GM19467 (cell line): ENCODE data around the gene H6PD.

Experiments used
- ATAC-seq: cut with Tn5 transposase; IDR thresholded peaks from one replicate; pipeline ENCODE4 v1.9.1; 2021; ENCODE audit warnings: mild to moderate bottlenecking, moderate library complexity; ENCODE audit not compliant: unreplicated experiment

H6PD gene

GRCh38 chr1:9253004-9253403, 18.4 kb downstream of the H6PD start:
- no peak for ATAC-seq

DNA sequence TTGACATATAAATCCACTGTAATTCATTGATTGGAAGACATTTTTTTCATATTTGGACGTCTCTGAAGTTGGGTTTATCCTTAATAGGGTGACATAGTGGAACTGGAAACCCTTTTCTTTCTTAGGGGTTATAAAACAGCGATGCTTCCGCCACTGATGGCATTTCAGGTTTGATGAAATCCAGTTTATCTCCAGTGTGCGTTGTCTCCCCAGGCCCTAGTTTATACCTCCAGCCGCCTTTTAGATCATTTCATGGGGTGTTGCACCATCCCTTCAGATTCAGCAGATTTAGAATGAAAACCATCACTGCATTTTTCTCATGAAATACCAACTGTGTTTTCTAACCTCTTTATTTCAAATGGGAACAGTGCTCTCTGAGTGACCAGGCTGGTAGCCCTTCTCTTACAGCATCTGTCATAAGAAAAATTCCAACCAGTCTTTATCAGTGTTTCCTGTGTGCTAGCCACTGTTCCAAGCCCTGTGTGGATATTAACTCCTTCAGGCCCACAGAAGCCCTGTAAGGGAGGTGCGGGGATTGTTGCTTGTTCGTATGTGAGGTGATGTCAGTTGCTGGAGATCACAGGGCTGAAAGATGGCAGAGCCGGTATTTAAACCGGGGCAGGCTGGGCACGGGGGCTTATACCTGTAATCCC, 19.0 kb downstream of the H6PD start:
- no peak for ATAC-seq

DNA sequence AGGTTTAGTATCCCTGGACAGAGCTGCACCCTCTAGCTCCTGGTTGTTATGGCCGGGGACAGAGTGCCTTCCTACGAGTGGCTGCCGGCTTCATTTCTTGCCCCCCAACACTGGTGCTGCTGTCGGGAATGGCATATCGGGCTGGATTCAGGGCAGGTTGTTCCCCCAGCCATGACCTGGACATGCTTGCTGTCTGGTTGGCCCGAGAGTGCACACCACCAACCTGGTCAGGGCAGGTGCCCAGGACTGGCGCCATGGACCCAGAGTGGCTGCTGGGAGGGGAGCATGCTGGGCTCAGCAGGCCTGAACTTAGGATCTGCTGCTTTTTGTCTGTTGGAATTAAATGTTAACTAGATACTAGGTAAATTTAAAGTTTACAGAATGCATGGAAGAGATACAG, 21.8 kb downstream of the H6PD start:
- no peak for ATAC-seq

GRCh38 chr1:9257851-9258250, 23.3 kb downstream of the H6PD start:
- no peak for ATAC-seq

GRCh38 chr1:9258629-9259028, 24.1 kb downstream of the H6PD start:
- ATAC-seq, result no peak

DNA sequence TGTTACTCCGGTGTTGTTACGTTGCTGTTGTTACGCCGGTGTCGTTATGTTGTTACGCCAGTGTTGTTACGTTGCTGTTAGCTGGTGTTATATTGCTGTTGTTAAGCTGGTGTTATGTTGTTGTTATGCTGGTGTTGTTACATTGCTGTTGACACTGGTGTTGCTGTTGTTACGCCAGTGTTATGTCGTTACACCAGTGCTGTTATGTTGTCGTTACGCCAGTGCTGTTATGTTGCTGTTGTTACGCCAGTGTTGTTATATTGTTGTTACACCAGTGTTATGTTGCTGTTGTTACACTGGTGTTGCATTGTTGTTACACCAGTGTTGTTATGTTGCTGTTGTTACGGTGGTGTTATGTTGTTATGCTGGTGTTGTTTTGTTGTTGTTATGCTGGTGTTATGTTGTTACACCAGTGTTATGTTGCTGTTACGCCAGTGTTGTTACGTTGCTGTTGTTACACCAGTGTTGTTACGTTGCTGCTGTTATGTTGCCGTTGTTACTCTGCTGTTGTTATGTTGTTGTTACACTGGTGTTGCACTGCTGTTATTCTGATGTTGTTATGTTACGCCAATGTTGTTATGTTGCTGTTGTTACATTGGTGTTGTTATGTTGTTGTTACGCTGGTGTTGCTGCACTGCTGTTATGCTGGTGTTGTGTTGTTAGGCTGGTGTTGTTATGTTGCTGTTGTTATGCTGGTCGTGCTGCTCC, 25.6 kb downstream of the H6PD start:
- no peak for ATAC-seq

DNA sequence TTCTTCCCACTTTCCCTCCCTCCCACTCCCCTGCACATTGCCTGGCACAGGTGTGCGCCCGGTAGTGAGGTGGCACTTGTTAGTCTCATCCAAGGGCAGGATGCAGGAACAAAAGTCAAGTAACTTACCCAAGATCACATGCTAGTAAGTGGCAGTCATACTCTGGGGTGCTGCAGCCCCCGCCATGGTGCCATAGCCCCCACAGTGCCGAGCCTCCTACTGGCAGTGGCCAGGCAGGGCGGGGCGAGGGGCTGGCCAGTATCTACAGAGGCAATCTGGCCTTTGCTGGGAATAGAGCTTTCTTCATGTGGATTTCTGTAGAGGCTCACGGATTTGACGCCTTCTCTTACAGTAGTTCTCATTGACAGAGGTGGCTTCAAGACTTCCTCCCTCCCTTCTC, 26.9 kb downstream of the H6PD start:
- no peak for ATAC-seq

GRCh38 chr1:9262096-9262986, 27.8 kb downstream of the H6PD start:
- ATAC-seq, result no peak

DNA sequence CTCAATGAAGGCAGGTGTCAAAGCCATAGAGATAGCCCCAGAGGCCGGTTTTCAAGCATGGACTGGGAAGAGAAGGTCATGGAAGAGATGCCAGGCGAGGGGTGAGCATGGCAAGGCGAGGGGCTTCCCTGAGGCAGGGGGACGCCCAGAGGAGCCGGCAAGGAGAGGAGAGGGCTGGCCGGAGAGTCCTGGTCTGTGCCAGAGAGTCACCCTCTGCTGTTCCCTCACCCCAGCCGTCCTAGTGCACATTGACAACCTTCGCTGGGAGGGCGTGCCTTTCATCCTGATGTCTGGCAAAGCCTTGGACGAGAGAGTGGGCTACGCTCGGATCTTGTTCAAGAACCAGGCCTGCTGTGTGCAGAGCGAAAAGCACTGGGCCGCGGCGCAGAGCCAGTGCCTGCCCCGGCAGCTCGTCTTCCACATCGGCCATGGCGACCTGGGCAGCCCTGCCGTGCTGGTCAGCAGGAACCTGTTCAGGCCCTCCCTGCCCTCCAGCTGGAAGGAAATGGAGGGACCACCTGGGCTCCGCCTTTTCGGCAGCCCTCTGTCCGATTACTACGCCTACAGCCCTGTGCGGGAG, 28.8 kb downstream of the H6PD start:
- no peak for ATAC-seq

GRCh38 chr1:9263984-9264872, 29.7 kb downstream of the H6PD start:
- ATAC-seq, result no peak

DNA sequence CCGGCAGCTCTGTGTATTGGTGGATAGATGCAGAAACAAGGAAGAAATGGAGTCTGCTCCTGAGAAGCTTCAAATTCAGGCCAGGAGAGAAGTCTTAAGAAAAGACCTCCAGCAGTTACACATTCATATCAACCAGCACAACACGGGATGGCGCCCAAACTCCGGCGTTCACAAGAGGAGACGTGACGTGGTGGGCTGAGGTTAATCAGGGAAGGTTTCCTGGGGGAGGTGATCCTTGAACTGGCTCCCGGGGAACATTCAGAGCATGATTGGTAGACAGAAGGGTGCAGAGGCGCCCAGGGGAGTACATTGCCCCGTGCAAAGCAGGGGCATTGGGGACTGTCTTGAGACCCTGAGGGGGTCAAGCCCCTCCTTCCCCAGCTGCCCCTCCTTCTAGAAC, 30.5 kb downstream of the H6PD start:
- ATAC-seq, result no peak

GRCh38 chr1:9265968-9266367, 31.4 kb downstream of the H6PD start:
- no peak for ATAC-seq

- ATAC-seq, result no peak
Observed at GRCh38 chr1:9267352-9267686, 32.7 kb downstream of the H6PD start.

GRCh38 chr1:9267827-9268581, 33.4 kb downstream of the H6PD start:
- no peak for ATAC-seq

DNA sequence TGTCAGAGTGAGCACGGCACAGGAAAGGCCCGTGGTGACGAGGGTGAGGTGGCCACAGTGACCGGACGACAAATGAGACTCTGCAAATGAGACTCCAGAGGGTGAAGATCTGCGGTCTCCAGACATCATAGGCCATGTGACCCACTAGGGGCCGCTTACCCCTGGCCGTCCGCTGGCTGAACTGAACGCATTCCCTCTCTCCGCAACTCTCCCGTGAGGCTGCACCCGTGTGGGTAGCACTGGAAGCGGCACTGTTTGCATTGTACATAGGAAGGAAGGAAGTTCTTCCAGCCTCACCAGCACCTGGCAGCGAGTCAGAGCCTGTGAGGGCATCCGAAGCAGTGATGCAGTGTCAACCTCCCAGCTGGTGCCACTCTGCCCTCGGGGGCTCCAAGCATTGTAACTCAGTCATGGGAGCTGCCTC, 34.5 kb downstream of the H6PD start:
- no peak for ATAC-seq

DNA sequence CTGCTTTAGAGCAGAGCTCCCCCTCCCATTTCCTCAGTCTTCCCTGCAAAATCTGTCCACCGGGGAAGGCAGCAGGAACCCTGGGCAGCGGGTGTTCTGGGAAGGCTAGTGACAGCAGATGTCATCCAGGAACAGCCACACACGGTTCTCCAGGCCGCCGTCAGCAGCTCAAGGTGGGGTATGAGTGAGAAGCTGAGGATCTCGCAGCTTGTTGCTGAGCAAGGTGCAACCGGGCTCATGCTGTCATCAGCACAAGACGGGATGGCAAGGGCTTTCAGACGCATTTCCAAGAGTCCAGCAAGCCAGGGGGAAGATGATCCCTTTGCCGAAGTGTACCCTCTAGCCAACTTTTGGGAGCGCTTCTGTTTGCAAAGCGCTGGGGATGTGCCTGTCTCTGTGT, 35.1 kb downstream of the H6PD start:
- ATAC-seq, result no peak

- ATAC-seq, result no peak
Observed at GRCh38 chr1:9270290-9270883, 35.8 kb downstream of the H6PD start.

- ATAC-seq, result no peak
Observed at GRCh38 chr1:9271283-9271682, 36.7 kb downstream of the H6PD start.

- ATAC-seq, result no peak
Observed at GRCh38 chr1:9271861-9272595, 37.5 kb downstream of the H6PD start.
